Vagina (tissue), 2 donors: ENCODE measurements around the gene SLC25A47.

Experiments
- POLR2A ChIP-seq, 2 donors: fragments of 450-650 bp; IDR thresholded peaks; one replicate each; pipeline ENCODE4 v1.6.1; 2017; ENCODE audit warnings: antibody characterized with exemption in 2 of 2, mild to moderate bottlenecking in 2 of 2, moderate library complexity in 2 of 2
- POLR2AphosphoS5 ChIP-seq, 2 donors: sonication (generic); formaldehyde crosslinking; IDR thresholded peaks; one replicate each; pipeline ENCODE4 v1.9.0; 2017; ENCODE audit warnings: antibody characterized with exemption in 2 of 2, mild to moderate bottlenecking in 2 of 2, low read depth in 1 of 2; ENCODE audit not compliant: insufficient read depth in 1 of 2
- TF ChIP-seq, protein P1 (sequence below), 3 experiments: fragments of 450-650 bp in 2 of 3; fragments of 200-600 bp in 1 of 3; sonication (generic) in 1 of 3; IDR thresholded peaks; one replicate each; pipeline ENCODE4 v1.5.1; 2017 to 2019; ENCODE audit warnings: antibody characterized with exemption in 3 of 3, mild to moderate bottlenecking in 2 of 3, moderate library complexity in 2 of 3

- TF ChIP-seq, protein P1, sequence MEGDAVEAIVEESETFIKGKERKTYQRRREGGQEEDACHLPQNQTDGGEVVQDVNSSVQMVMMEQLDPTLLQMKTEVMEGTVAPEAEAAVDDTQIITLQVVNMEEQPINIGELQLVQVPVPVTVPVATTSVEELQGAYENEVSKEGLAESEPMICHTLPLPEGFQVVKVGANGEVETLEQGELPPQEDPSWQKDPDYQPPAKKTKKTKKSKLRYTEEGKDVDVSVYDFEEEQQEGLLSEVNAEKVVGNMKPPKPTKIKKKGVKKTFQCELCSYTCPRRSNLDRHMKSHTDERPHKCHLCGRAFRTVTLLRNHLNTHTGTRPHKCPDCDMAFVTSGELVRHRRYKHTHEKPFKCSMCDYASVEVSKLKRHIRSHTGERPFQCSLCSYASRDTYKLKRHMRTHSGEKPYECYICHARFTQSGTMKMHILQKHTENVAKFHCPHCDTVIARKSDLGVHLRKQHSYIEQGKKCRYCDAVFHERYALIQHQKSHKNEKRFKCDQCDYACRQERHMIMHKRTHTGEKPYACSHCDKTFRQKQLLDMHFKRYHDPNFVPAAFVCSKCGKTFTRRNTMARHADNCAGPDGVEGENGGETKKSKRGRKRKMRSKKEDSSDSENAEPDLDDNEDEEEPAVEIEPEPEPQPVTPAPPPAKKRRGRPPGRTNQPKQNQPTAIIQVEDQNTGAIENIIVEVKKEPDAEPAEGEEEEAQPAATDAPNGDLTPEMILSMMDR (IDR thresholded peaks at IDR 0.05), result no peak
- TF ChIP-seq POLR2AphosphoS5 (IDR thresholded peaks at IDR 0.05; ENCODE audit: insufficient read depth in 1 of 2, low read depth in 1 of 2) (no peak), POLR2A (IDR thresholded peaks at IDR 0.05) (no peak)
Measured at GRCh38 chr14:100321473-100322137, 1.5 kb upstream of the SLC25A47 start.
